ENCODE results near the gene C1orf56. TPM values are rescaled to one million over a fixed set of nuclear protein-coding genes. Genes with fewer than 3 reads are reported as not detected.

Gene C1orf56
- total RNA-seq, 1 experiment from 2014 or later, result 2.8 TPM

GRCh38 chr1:150999051-150999674 lies 48.4 kb upstream of the C1orf56 start:
- DNase-seq (peak; percentile 62), ATAC-seq (peak; percentile 58)
- ChIA-PET CTCF (no interaction called here), POLR2A (ENCODE audit: unreplicated experiment) (no interaction called here)
- H3K79me2 ChIP-seq (ENCODE audit: low read length), result no peaks in the 10 kb centered on the region
- no peaks in the 10 kb centered on the region for H3K27me3 ChIP-seq (ENCODE audit: low read length)
- peak overlapping the region; percentile 69 for H2AFZ ChIP-seq (ENCODE audit: low read length)
- peak overlapping the region; percentile 10; the same call in 1 of the 2 replicates for H3K9ac ChIP-seq (ENCODE audit: low read length)
- H3F3A ChIP-seq (ENCODE audit: low read length, unreplicated experiment), result no peaks in the 10 kb centered on the region
- peaks cover 22% of the 10 kb centered on the region for H3K4me1 ChIP-seq (ENCODE audit: insufficient read depth, low read length)
- TF ChIP-seq CTCF (conservative IDR thresholded peaks at IDR 0.05; ENCODE audit: low read depth, low read length), result no peak
- no peak for TF ChIP-seq EZH2 (IDR thresholded peaks at IDR 0.05; ENCODE audit: low read length, unreplicated experiment)
- no peak for TF ChIP-seq EZH2phosphoT487 (IDR thresholded peaks at IDR 0.05; ENCODE audit: borderline replicate concordance, low read length)
- H4K20me1 ChIP-seq (ENCODE audit: low read length), result no peaks in the 10 kb centered on the region
- H3K4me2 ChIP-seq (ENCODE audit: low read length), result peak overlapping the region; percentile 43
- no peaks in the 10 kb centered on the region for H3K9me2 ChIP-seq (replicated peaks; ENCODE audit: low read length)
- no peak overlapping the region for H3K4me3 ChIP-seq (ENCODE audit: low read length)
- no TSS peak for BruUV-seq (replicated peaks)
- H3K36me3 ChIP-seq (ENCODE audit: low read depth, low read length), result no peaks in the 10 kb centered on the region
- no peaks in the 10 kb centered on the region for H3K9me3 ChIP-seq (ENCODE audit: low read length)
- intact Hi-C loops (cut with micrococcal nuclease), result loop anchor here (10.0 kb wide), 1 partner anchor 434 kb away; no protein-coding TSS in a partner anchor
- peak overlapping the region; percentile 52 for H3K27ac ChIP-seq (ENCODE audit: low read length)

- Histone ChIP-seq H3K4me3 (ENCODE audit: low read length) (no peak overlapping the region), H3K4me1 (ENCODE audit: insufficient read depth, low read length) (peaks cover 22% of the 10 kb centered on the region), H3K4me2 (ENCODE audit: low read length) (peak overlapping the region; percentile 43; the same call in 1 of the 2 replicates), H3K27ac (ENCODE audit: low read length) (no peak overlapping the region), H4K20me1 (ENCODE audit: low read length) (no peaks in the 10 kb centered on the region), H3K9me3 (ENCODE audit: low read length) (no peaks in the 10 kb centered on the region), H3K27me3 (ENCODE audit: low read length) (no peaks in the 10 kb centered on the region), H3K36me3 (ENCODE audit: low read depth, low read length) (no peaks in the 10 kb centered on the region), H3K79me2 (ENCODE audit: low read length) (no peaks in the 10 kb centered on the region), H3K9ac (ENCODE audit: low read length) (no peak overlapping the region), H2AFZ (ENCODE audit: low read length) (peak overlapping the region; percentile 69; the same call in 1 of the 2 replicates), H3F3A (ENCODE audit: low read length, unreplicated experiment) (no peaks in the 10 kb centered on the region), H3K9me2 (replicated peaks; ENCODE audit: low read length) (no peaks in the 10 kb centered on the region)
- intact Hi-C loops (cut with micrococcal nuclease), result loop anchor here (10.0 kb wide), 2 partner anchors 375 to 435 kb away; partner anchors contain the start of gene ENSA
- TF ChIP-seq EZH2 (IDR thresholded peaks at IDR 0.05; ENCODE audit: low read length, unreplicated experiment), result no peak
- TF ChIP-seq CTCF (conservative IDR thresholded peaks at IDR 0.05; ENCODE audit: low read depth, low read length), result no peak
- TF ChIP-seq EZH2phosphoT487 (IDR thresholded peaks at IDR 0.05; ENCODE audit: borderline replicate concordance, low read length), result no peak
- ATAC-seq, result no peak
- no peak for DNase-seq
- ChIA-PET CTCF (interaction anchor here (0.6 kb wide), 1 partner anchor 100 kb away, joined by 3 read pairs; no protein-coding TSS in a partner anchor), POLR2A (ENCODE audit: unreplicated experiment) (no interaction called here)
- no TSS peak for BruUV-seq (replicated peaks)
Measured at GRCh38 chr1:150999926-151000325, 47.6 kb upstream of the C1orf56 start.

GRCh38 chr1:151000408-151000807 lies 47.1 kb upstream of the C1orf56 start:
- Histone ChIP-seq H3K4me2 (ENCODE audit: low read length) (no peak overlapping the region), H3K9me2 (replicated peaks; ENCODE audit: low read length) (no peaks in the 10 kb centered on the region), H3K4me1 (ENCODE audit: insufficient read depth, low read length) (peaks cover 22% of the 10 kb centered on the region), H3K9me3 (ENCODE audit: low read length) (no peaks in the 10 kb centered on the region), H3K36me3 (ENCODE audit: low read depth, low read length) (no peaks in the 10 kb centered on the region), H4K20me1 (ENCODE audit: low read length) (no peaks in the 10 kb centered on the region), H3F3A (ENCODE audit: low read length, unreplicated experiment) (no peaks in the 10 kb centered on the region), H3K9ac (ENCODE audit: low read length) (no peak overlapping the region), H3K4me3 (ENCODE audit: low read length) (no peak overlapping the region), H3K79me2 (ENCODE audit: low read length) (no peaks in the 10 kb centered on the region), H2AFZ (ENCODE audit: low read length) (no peak overlapping the region), H3K27me3 (ENCODE audit: low read length) (no peaks in the 10 kb centered on the region), H3K27ac (ENCODE audit: low read length) (no peak overlapping the region)
- ATAC-seq (no peak), DNase-seq (no peak)
- CTCF ChIA-PET, result interaction anchor here (0.6 kb wide), 1 partner anchor 99 kb away, joined by 3 read pairs; no protein-coding TSS in a partner anchor
- no TSS peak for BruUV-seq (replicated peaks)
- POLR2A ChIA-PET (ENCODE audit: unreplicated experiment), result no interaction called here
- intact Hi-C loops (cut with micrococcal nuclease), result loop anchor here (10.0 kb wide), 1 partner anchor 376 kb away; the partner anchor contains the start of gene ENSA
- TF ChIP-seq EZH2 (IDR thresholded peaks at IDR 0.05; ENCODE audit: low read length, unreplicated experiment), result no peak
- TF ChIP-seq EZH2phosphoT487 (IDR thresholded peaks at IDR 0.05; ENCODE audit: borderline replicate concordance, low read length), result no peak
- no peak for TF ChIP-seq CTCF (conservative IDR thresholded peaks at IDR 0.05; ENCODE audit: low read depth, low read length)

Measured in PC-3 (cell line).